SK-N-SH treated with all-trans-retinoic acid at 6 μM for 48 hours (cell line): Measurements from ENCODE around the gene CDKN2B-AS1.

Experiments used
- ATAC-seq: fragments of 200-7000 bp; cut with Tn5 transposase; 3 replicates; pipeline ENCODE4 v1.9.1; 2020; ENCODE audit warnings: mild to moderate bottlenecking, moderate library complexity
- BACH2 ChIP-seq: fragments of 250-450 bp; sonication (Bioruptor Pico); IDR thresholded peaks from 2 replicates; pipeline ENCODE4 v1.9.0; 2021; ENCODE audit warnings: mild to moderate bottlenecking, borderline replicate concordance
- CSDC2 ChIP-seq: fragments of 250-450 bp; sonication (Bioruptor Pico); IDR thresholded peaks from 2 replicates; pipeline ENCODE4 v1.5.0; 2020; ENCODE audit warnings: mild to moderate bottlenecking, moderate library complexity
- CSRNP3 ChIP-seq: fragments of 250-450 bp; sonication (Bioruptor Pico); IDR thresholded peaks from 2 replicates; pipeline ENCODE4 v1.5.1; 2021; ENCODE audit warnings: mild to moderate bottlenecking, moderate library complexity
- ESRRG ChIP-seq: fragments of 250-450 bp; sonication (Bioruptor Pico); IDR thresholded peaks from 2 replicates; pipeline ENCODE4 v1.6.1; 2021; ENCODE audit warnings: mild to moderate bottlenecking
- GLIS3 ChIP-seq: fragments of 250-450 bp; sonication (Bioruptor Pico); IDR thresholded peaks from 2 replicates; pipeline ENCODE4 v1.5.0; 2020; ENCODE audit warnings: mild to moderate bottlenecking, moderate library complexity
- ISL1 ChIP-seq: fragments of 250-450 bp; sonication (Bioruptor Pico); IDR thresholded peaks from 2 replicates; pipeline ENCODE4 v2.1.2; 2022; ENCODE audit warnings: mild to moderate bottlenecking, moderate library complexity
- PATZ1 ChIP-seq: fragments of 250-450 bp; sonication (Bioruptor Pico); IDR thresholded peaks from 2 replicates; pipeline ENCODE4 v1.8.0; 2020; ENCODE audit warnings: mild to moderate bottlenecking, moderate library complexity, borderline replicate concordance
- PPARA ChIP-seq: fragments of 250-450 bp; sonication (Bioruptor Pico); IDR thresholded peaks from 2 replicates; pipeline ENCODE4 v1.5.0; 2020; ENCODE audit warnings: mild to moderate bottlenecking, borderline replicate concordance
- RARB ChIP-seq: fragments of 250-450 bp; sonication (Bioruptor Pico); IDR thresholded peaks from 2 replicates; pipeline ENCODE4 v1.8.0; 2021; ENCODE audit warnings: mild to moderate bottlenecking, moderate library complexity
- SNAI2 ChIP-seq: fragments of 250-450 bp; sonication (Bioruptor Pico); IDR thresholded peaks from 2 replicates; pipeline ENCODE4 v1.5.0; 2020; ENCODE audit warnings: mild to moderate bottlenecking, moderate library complexity
- TCF4 ChIP-seq: fragments of 250-450 bp; sonication (Bioruptor Pico); IDR thresholded peaks from 2 replicates; pipeline ENCODE4 v1.8.0; 2021; ENCODE audit warnings: mild to moderate bottlenecking, moderate library complexity, borderline replicate concordance
- ZC3H10 ChIP-seq: fragments of 250-450 bp; sonication (Bioruptor Pico); IDR thresholded peaks from 2 replicates; pipeline ENCODE4 v1.5.1; 2021; ENCODE audit warnings: mild to moderate bottlenecking, moderate library complexity
- ZFP3 ChIP-seq: fragments of 250-450 bp; sonication (Bioruptor Pico); IDR thresholded peaks from 2 replicates; pipeline ENCODE4 v1.5.0; 2020; ENCODE audit warnings: mild to moderate bottlenecking, moderate library complexity
- ZFP30 ChIP-seq: fragments of 450-650 bp; formaldehyde crosslinking; IDR thresholded peaks from 2 replicates; pipeline ENCODE4 v1.5.0; 2022; ENCODE audit warnings: mild to moderate bottlenecking, moderate library complexity
- ZNF565 ChIP-seq: fragments of 450-650 bp; formaldehyde crosslinking; conservative IDR thresholded peaks from 2 replicates; pipeline ENCODE4 v1.5.0; 2020; ENCODE audit warnings: low read depth, mild to moderate bottlenecking, moderate library complexity
- ZNF8 ChIP-seq: fragments of 450-650 bp; formaldehyde crosslinking; IDR thresholded peaks from 2 replicates; pipeline ENCODE4 v1.5.0; 2020; ENCODE audit warnings: mild to moderate bottlenecking, moderate library complexity
- TF ChIP-seq, protein P1 (sequence below): fragments of 250-450 bp; sonication (Bioruptor Pico); IDR thresholded peaks from 2 replicates; pipeline ENCODE4 v1.5.1; 2020; ENCODE audit warnings: low read depth, mild to moderate bottlenecking, moderate library complexity
- TF ChIP-seq, protein P2 (sequence below): fragments of 250-450 bp; sonication (Bioruptor Pico); IDR thresholded peaks from 2 replicates; pipeline ENCODE4 v1.5.0; 2020; ENCODE audit warnings: mild to moderate bottlenecking, moderate library complexity
- TF ChIP-seq, protein P3 (sequence below): fragments of 250-450 bp; sonication (Bioruptor Pico); IDR thresholded peaks from 2 replicates; pipeline ENCODE4 v1.8.0; 2021; ENCODE audit warnings: low read depth, mild to moderate bottlenecking, moderate library complexity, borderline replicate concordance

Gene CDKN2B-AS1

GRCh38 chr9:22065431-22066200 is 71.0 kb downstream of the CDKN2B-AS1 start (continued):
- TF ChIP-seq CSRNP3 (CRISPR knock-in tag) (no peak), ZC3H10 (CRISPR knock-in tag) (no peak), CSDC2 (CRISPR knock-in tag) (no peak), ISL1 (CRISPR knock-in tag) (no peak)

- TF ChIP-seq TCF4 (no peak), ESRRG (no peak)
- TF ChIP-seq, protein P1, sequence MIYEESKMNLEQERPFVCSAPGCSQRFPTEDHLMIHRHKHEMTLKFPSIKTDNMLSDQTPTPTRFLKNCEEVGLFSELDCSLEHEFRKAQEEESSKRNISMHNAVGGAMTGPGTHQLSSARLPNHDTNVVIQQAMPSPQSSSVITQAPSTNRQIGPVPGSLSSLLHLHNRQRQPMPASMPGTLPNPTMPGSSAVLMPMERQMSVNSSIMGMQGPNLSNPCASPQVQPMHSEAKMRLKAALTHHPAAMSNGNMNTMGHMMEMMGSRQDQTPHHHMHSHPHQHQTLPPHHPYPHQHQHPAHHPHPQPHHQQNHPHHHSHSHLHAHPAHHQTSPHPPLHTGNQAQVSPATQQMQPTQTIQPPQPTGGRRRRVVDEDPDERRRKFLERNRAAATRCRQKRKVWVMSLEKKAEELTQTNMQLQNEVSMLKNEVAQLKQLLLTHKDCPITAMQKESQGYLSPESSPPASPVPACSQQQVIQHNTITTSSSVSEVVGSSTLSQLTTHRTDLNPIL, result no peak
- TF ChIP-seq, protein P2, sequence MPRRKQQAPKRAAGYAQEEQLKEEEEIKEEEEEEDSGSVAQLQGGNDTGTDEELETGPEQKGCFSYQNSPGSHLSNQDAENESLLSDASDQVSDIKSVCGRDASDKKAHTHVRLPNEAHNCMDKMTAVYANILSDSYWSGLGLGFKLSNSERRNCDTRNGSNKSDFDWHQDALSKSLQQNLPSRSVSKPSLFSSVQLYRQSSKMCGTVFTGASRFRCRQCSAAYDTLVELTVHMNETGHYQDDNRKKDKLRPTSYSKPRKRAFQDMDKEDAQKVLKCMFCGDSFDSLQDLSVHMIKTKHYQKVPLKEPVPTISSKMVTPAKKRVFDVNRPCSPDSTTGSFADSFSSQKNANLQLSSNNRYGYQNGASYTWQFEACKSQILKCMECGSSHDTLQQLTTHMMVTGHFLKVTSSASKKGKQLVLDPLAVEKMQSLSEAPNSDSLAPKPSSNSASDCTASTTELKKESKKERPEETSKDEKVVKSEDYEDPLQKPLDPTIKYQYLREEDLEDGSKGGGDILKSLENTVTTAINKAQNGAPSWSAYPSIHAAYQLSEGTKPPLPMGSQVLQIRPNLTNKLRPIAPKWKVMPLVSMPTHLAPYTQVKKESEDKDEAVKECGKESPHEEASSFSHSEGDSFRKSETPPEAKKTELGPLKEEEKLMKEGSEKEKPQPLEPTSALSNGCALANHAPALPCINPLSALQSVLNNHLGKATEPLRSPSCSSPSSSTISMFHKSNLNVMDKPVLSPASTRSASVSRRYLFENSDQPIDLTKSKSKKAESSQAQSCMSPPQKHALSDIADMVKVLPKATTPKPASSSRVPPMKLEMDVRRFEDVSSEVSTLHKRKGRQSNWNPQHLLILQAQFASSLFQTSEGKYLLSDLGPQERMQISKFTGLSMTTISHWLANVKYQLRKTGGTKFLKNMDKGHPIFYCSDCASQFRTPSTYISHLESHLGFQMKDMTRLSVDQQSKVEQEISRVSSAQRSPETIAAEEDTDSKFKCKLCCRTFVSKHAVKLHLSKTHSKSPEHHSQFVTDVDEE (CRISPR knock-in tag), result no peak
- ATAC-seq, result no peak
These were observed 72.6 kb downstream of the CDKN2B-AS1 start for GRCh38 chr9:22067196-22067595.

GRCh38 chr9:22068369-22068768 is 73.8 kb downstream of the CDKN2B-AS1 start:
- no peak for ATAC-seq
- TF ChIP-seq CSDC2 (CRISPR knock-in tag) (no peak), ZNF8 (no peak), PATZ1 (no peak), BACH2 (CRISPR knock-in tag) (no peak), ZC3H10 (CRISPR knock-in tag) (no peak), ZFP30 (CRISPR knock-in tag) (no peak), SNAI2 (CRISPR knock-in tag) (no peak), GLIS3 (no peak)
- TF ChIP-seq, protein P2 (CRISPR knock-in tag), result no peak
- TF ChIP-seq, protein P1, result no peak

GRCh38 chr9:22073349-22073748 is 78.8 kb downstream of the CDKN2B-AS1 start:
- ATAC-seq, result no peak
- TF ChIP-seq TCF4 (no peak), PPARA (CRISPR knock-in tag) (no peak), CSDC2 (CRISPR knock-in tag) (no peak), RARB (no peak), ISL1 (CRISPR knock-in tag) (no peak), ZFP3 (CRISPR knock-in tag) (no peak), CSRNP3 (CRISPR knock-in tag) (no peak), ZNF565 (CRISPR knock-in tag) (no peak)
- TF ChIP-seq, protein P1, result no peak
- TF ChIP-seq, protein P3, sequence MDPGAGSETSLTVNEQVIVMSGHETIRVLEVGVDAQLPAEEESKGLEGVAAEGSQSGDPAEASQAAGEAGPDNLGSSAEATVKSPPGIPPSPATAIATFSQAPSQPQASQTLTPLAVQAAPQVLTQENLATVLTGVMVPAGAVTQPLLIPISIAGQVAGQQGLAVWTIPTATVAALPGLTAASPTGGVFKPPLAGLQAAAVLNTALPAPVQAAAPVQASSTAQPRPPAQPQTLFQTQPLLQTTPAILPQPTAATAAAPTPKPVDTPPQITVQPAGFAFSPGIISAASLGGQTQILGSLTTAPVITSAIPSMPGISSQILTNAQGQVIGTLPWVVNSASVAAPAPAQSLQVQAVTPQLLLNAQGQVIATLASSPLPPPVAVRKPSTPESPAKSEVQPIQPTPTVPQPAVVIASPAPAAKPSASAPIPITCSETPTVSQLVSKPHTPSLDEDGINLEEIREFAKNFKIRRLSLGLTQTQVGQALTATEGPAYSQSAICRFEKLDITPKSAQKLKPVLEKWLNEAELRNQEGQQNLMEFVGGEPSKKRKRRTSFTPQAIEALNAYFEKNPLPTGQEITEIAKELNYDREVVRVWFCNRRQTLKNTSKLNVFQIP (CRISPR knock-in tag), result no peak
